ENCODE data around the gene LRRC27.

Gene LRRC27

DNA sequence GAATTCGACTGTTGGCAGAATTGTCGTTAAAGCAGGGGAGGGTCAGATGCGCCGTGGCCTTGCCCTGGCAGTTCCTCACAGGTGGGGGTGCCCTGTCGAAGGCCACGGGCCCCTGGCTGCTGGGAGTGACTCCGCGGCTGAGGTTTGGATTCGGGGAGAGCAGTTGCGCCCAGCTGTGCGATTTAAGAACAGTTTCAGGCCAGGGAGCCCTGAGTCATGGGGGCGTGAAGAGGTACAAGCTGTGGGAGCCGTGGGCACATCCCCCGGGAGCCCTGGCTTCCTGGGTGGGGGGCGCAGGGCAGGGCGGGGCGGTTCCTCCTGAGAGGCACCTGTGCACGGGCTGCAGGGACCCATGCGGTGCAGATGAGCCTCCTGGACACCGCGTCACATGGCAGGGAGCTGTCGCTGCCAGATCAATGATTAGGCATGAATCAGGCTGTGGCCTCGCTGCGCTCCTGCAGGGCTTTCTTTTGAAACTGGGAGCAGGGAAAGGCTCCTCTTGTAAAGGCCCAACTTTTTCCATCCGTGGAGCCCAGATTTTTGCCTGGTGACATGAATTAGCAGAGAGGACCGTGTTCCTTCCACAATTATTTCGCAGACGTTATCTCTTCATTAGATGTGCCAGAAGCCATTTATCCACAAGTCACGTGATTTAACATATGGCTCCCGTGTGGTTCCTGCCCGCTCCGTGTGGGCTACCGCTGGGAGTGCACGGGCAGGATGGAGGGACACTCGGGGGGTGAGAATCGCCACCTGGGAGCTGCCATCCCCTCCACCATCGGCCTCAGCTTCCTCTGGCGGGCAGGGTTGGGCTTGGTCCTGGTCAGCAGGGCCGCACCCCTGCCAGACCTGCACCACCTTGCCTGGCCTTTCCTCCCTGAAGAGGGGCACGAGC is 65.9 kb downstream of the LRRC27 start:
- TF ChIP-seq, protein P1, sequence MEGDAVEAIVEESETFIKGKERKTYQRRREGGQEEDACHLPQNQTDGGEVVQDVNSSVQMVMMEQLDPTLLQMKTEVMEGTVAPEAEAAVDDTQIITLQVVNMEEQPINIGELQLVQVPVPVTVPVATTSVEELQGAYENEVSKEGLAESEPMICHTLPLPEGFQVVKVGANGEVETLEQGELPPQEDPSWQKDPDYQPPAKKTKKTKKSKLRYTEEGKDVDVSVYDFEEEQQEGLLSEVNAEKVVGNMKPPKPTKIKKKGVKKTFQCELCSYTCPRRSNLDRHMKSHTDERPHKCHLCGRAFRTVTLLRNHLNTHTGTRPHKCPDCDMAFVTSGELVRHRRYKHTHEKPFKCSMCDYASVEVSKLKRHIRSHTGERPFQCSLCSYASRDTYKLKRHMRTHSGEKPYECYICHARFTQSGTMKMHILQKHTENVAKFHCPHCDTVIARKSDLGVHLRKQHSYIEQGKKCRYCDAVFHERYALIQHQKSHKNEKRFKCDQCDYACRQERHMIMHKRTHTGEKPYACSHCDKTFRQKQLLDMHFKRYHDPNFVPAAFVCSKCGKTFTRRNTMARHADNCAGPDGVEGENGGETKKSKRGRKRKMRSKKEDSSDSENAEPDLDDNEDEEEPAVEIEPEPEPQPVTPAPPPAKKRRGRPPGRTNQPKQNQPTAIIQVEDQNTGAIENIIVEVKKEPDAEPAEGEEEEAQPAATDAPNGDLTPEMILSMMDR (IDR thresholded peaks at IDR 0.05; ENCODE audit: low read depth, low read length) = no peak
- peak; percentile 39 to 67 for DNase-seq (ENCODE audit: low read depth in 2 of 2)
- H3K4me3 ChIP-seq (replicated peaks in 1 of 2; ENCODE audit: low read depth in 2 of 2, low read length in 2 of 2) = peak overlapping the region; percentile 62 to 63

- no peak for DNase-seq (ENCODE audit: low read depth in 2 of 2)
These were observed 66.6 kb downstream of the LRRC27 start for GRCh38 chr10:132398566-132398991.

DNA sequence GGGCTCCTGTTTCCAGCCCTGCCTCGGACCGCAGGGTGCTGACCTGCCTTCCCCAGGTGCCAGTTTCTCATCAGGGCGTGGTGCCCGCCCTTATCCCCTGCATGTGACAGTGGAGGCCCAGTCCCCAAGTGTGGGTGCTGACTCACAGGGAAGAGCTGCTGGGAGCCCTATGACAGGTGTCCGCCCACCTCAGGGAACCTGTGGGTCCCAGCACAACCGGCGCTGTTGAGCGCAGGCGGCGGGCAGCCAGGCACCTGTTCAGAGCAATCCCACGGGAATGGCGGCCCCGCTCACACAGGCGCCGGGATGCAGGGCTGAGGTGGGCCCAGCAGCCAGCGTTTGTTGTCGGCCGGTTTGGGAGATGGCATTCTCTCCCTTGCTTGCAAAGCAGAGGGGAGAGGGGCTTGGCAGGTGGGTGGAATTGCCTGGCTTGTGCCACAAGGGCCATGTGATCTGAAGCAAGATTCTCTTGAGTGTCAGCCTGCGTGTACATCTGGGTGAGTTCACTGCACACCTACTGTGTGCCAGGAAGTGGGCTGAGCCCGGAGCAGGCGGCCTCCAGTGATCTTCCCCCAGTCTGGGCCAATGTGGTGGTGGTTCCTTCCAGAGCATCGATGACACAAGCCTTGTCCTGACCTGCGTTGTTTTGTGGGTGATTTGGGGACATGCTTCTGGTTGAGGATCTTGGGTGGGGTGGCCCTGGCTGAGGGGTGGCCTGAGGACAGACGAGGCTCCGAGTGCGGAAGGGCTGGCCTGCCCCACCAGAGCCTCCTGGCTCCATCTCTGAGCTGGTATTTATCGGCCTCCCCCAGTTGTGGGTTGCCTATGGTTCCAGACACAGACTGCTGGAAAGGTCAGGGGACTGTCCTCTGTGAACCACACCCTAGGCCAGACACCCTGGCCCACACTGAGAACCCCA is 67.4 kb downstream of the LRRC27 start:
- DNase-seq (ENCODE audit: low read depth in 2 of 2) = no peak
- TF ChIP-seq, protein P1 (IDR thresholded peaks at IDR 0.05; ENCODE audit: low read depth, low read length) = no peak
- H3K4me3 ChIP-seq (replicated peaks in 1 of 2; ENCODE audit: low read depth in 2 of 2, low read length in 2 of 2) = no peak overlapping the region

More at GRCh38 chr10:132398566-132398991, 66.6 kb downstream of the LRRC27 start:
- TF ChIP-seq, protein P1 (IDR thresholded peaks at IDR 0.05; ENCODE audit: low read depth, low read length) = no peak
- H3K4me3 ChIP-seq (replicated peaks in 1 of 2; ENCODE audit: low read depth in 2 of 2, low read length in 2 of 2) = no peak overlapping the region

DNA sequence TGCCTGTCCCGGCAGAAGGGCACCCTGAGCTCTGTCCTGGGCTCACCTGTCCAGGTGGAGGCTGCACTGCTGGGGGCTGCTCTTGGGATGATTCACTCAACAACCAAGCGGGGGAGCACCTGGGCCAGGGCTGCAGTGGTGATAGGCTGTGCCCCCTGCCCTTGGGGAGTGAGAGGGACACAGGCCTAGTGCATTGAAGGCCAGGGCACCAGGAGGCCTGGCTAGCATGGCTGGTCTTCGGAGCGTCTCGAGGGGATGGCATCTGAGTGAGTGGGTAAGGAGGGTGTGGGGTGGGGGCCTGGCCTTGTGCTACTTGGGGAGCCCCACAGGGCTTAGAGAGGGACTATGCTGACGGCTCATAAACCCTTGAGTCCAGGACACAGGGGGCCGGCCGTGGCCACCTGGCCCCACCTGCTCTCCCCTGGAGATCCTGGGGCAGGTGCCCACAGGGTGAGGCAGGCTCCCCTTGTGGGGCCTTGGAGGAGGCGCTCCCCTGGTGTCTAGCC is 68.1 kb downstream of the LRRC27 start:
- DNase-seq (ENCODE audit: low read depth in 2 of 2) = no peak
- no peak overlapping the region for H3K4me3 ChIP-seq (replicated peaks in 1 of 2; ENCODE audit: low read depth in 2 of 2, low read length in 2 of 2)
- TF ChIP-seq, protein P1 (IDR thresholded peaks at IDR 0.05; ENCODE audit: low read depth, low read length) = no peak

DNA sequence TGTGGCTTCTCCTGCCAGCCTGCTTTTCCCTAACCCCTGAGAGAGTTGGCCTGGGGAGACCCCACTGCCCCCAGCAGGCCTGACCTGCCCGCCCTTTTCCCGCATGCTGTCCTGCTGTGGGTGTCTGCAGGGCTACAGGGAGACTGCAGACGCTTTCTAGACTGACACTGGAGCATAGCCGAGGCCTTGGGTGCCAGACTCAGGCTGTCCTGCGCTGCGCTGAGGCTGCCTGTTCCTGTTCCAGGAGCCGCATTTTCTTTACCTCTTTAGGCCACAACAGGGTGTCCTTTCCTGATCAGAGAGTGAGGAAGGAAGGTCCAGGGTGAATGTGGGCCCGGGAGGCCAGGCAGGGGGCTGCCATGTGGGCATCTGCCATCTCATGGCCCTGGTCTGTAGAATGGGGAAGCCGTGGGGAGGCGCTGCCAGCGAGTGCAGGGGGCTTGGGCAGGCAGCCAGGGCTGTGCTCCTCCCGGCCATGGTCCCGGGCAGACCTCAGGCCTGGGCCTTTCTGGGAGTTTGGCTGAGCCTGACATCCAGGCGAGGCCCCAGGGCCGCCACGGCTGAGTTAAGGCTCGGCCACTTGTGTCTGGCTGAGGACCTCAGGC is 68.7 kb downstream of the LRRC27 start:
- TF ChIP-seq, protein P1 (IDR thresholded peaks at IDR 0.05; ENCODE audit: low read depth, low read length) = no peak
- DNase-seq (ENCODE audit: low read depth in 2 of 2) = no peak
- H3K4me3 ChIP-seq (replicated peaks in 1 of 2; ENCODE audit: low read depth in 2 of 2, low read length in 2 of 2) = no peak overlapping the region

DNA sequence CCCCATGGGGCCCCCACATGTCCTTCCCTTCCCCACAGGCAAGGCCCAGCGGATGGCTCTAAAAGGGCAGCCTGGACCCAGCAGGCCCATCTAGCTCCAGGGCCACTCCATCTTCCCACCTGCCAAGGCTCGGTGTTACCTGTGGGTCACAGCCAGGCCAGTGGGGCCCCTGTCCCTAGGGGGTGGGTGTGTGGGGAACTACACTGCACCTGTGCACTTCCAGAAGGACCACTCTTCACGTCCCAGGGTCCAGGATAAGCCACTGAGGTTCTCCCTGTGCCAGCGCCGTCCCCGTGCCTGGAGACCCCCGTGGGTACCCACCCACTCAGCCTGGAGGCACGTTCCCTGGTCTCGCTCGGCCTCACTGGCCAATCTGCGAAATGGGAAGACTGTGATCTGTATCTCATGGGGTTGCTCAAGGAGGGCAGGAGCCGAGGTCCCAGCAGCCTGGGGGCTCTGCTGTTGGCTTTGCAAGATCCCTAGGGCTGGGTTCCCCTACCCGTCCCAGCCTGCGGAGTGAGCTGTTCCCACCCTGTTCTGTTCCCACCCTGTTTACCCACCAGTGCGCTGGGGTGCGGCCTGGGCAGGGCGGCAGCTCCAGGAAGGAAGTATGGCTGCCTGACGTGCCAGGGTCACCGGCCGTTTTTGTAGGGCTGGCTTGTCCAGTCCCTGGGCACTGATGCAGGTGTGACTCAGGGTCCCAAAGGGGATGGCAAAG is 69.6 kb downstream of the LRRC27 start:
- DNase-seq (ENCODE audit: low read depth in 2 of 2) = no peak
- TF ChIP-seq, protein P1 (IDR thresholded peaks at IDR 0.05; ENCODE audit: low read depth, low read length) = no peak
- no peak overlapping the region for H3K4me3 ChIP-seq (replicated peaks in 1 of 2; ENCODE audit: low read depth in 2 of 2, low read length in 2 of 2)
